HTERT RPE-1 (cell line): ENCODE results near the gene LRP1-AS.

Source experiments
- in situ Hi-C: fragments of 300-500 bp; cut with MboI; formaldehyde crosslinking; loops from 4 replicates; pipeline ENCODE4 v1.14.3; 2020; ENCODE audit warnings: low sequenced_read_pairs

LRP1-AS gene

DNA sequence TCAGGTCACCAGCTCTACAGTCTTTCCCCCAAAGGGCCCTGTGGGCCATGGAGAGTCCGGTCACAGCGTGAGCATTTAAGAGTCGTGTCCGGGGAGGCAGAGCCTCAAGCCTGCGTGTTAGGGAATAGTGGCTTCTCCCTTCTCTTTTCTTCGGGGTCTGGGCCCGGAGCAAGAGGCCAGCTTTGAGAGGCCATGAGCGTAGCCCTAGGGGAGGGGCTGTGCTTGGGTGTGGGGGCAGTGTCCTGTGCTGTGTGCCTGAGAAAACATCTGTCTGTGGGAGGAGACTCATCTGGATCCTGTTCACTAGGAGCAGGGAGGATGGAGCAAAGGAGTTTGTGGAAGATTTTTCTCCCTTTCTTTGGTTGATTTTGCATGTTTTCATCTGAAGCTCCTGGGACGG, 5.3 kb downstream of the LRP1-AS start:
- in situ Hi-C loops = no loop called here

DNA sequence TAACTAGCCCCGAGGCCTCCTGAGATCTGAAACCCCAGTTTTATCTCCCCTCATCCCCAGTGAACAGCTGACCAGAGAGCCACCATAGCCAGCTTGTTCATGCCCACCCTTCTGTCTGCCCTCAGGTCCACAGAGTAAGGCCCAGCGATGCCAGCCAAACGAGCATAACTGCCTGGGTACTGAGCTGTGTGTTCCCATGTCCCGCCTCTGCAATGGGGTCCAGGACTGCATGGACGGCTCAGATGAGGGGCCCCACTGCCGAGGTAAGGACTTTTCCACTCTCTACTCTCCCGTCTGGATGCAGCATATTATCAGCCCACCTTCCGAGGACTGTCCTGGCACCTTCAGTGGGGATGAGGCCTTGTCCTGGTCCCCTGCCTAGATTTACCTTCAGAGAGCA, 6.2 kb downstream of the LRP1-AS start:
- in situ Hi-C loops = no loop called here

DNA sequence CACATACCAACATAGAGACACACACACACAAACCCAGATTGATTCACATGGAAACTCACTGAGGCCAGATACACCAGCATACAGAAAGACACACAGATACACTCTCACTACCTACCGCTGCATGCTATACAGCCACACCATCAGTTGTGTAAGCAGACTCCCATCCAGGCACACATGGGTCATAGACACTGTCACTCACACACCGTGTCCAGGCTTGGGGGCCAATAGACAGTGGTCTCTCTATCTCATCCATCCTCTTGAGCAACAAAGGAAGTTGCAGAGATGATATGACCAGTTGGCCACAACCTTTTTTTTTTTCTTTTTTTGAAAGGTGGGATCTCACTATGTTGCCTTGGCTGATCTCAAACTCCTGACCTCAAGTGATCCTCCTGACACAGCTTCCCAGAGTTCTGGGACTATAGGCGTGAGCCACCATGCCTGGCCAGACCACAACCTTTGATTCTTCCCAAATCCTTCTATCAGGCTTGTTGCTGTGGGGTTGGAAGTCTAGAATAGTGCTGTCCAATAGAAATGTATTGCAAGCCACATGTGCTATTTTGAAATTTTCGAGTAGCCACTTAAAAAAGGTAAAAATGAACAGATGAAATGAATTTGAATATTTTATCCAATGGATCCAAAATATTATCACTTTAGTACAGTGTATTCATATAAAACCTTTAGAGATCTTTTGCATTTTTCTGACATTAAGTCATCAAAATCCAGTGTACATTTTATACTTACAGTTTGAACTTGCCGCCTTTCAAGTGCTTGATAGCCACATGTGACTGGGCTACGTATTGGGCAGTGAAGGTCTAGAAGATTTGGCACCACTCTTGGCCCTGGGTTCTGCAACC, 7.4 kb downstream of the LRP1-AS start:
- in situ Hi-C loops = no loop called here

DNA sequence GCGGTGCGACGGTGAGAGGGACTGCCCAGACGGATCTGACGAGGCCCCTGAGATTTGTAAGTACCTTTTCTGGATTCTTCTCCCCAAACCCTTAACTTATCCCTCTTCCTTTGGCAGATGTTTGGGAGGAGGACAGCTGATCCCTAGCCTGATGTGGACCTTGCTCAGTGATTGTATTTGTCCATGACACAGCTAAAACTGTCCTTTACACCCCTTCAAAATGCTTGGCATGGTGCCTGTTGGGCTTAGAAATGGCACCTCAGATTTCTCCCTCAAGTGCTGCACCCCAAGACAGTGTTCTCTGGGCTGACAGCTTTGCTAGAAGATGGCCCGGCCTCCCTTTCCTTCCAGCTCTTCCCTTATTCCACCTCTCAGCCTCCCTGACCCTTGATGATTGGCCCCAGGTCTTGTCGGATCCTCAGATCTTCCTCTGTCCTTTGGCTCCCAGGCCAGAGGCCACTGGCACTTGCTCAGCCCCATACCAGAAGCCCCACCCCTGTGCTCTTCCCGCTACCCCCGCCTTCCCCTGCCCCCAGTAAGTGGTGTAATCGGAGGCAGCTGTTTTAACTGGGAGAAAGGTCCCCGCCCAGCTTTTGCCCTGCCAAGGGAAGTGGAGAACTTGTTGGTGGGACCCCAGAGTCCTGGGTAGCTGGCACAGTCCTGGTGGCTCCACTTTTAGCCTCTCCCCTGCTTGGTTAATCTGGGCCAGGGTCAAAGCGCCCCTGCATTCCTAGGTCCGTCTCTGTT, 8.7 kb downstream of the LRP1-AS start:
- in situ Hi-C loops = no loop called here

DNA sequence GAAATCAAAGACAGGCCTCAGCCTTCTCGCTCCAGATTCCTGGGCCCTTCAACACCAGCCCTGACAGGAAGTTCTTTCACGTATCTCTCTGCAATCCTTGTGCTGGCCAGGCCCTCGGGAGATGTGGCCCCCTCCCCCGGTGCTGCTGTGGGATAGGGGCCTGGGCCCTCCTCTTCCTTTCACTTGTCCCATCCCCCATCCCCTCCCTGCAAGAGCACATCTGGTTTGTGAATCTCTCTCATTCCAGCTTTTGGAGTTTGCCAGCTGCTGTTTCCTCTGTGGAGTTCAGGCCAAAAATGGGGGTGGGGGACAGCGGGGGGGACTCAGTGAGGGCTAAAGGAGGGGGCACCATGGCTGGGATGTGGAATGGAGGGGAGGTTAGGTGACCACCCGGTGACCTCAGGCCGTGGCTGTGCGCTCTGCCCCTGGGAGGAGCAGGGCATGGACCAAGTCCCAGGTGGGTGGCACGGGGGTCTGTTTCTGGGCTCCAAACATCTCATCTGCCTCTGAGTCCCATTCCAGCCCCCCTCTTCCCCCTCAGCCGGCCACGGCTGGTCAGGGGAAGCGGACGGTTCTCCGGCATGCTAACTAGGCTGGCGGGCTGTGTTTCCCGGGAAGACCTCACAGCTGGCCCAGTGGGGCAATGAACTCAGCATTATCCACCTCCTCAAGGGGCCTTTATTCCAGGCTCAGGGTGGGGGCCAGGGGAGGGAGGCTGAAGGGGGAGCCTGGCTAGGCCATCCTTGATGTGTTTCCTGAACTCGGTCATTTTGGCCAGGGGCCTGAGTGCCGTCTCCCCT, 11.7 kb downstream of the LRP1-AS start:
- in situ Hi-C loops = no loop called here

DNA sequence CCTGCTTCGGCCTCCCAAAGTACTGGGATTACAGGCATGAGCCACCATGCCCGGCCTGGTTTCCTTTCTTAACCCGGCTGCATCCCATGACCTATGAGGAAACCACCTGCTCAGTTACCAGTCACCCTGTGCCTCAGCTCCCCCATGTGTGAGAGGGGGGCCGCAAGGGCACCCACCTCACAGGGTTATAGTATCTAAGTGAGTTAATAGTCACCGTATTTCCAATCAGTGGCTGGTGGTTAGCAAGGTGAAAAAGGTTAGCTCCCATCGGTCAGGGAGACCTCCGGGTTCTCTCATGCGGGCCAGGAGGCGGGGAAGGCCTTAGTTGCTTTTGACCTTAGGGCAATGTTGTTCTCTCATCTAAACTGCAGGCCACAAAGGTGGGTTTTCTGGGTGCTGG, 12.5 kb downstream of the LRP1-AS start:
- in situ Hi-C loops = no loop called here

DNA sequence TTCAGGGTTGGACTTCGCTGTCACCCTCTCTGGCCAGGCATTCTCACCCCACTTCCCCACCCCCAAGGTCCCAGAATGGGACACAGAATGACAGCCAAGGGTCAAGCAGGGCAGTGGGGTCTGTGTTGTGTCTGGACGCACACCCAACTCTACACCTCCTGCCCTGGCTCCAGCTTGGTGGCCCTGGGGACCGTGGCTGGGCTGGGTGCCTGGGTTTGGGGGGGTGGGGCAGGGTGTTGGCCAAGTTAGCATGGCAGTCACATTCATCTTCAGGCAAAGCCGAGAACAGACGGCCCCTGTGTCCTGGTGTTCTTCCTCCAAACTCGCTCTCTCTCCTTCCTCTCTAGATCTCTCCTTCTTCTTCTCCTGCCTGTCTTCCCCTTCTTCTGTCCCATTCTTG, 13.5 kb downstream of the LRP1-AS start:
- in situ Hi-C loops = no loop called here

DNA sequence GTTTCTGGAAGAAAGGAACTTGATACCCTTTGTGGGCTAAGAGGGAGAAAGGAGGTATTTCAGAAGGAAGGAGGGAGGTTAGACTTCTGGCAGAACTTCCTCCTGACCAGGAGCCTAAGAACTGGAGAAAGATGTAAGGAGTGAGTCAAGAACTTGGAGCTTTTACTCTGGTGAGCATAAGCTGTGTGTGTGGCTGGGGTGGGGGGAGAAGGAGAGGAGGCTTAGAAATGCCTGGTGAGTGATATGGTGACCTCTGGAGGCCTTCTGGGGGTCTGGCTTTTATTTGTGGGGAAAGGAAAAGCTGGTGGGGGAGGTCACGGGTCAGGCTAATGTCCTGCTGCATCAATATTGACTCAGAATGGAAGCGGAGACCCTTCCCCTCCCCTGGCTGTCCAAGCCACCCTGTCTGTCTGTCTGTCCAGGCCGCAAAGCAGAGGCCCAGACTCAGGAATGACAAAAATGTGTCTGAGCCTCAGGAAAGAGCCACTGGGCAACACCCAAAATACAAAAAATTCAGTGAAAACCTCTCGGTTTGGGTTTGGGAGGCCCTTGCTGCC, 14.3 kb downstream of the LRP1-AS start:
- in situ Hi-C loops = no loop called here

DNA sequence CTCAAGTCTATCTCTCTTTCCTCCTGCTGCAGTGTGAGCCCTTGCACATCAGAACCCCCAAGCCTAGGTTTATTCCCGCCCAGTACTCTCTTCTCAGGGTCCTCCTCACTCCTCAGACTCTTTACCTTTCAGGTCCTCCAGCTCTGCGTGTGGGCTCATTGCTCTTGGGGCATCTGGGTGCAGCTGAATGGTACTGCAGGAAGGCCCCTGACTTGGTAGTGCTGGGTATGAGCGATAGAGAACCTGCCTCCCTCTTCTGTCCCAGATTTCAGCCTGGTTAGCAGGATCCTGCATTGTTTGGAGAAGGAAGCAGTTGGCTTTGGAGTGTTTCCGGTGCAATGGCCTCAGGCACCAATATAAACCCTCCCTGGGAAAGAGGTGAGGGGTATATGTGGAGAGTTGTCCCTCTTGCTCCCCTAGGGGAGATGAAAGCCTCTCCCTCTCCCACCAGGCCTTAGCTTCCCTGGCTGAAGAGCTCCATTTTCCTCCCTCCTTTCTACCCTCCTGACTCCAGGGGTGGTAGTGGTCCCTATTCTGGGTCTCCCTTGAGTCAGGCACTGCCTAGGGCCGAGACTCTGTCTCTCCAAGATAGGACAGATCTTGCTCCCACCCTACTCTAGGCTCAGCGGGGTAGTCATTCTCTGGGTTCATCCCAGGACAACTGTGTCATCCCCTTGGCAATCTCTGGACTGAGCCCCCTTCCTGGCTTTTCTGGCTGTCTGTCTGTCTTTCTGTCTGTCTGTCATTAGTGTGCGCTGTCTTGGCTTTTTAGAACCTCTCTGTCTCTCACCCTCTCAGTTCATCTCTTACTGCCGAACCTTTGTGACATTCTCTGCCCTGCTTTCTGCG, 15.3 kb downstream of the LRP1-AS start:
- in situ Hi-C loops = no loop called here

DNA sequence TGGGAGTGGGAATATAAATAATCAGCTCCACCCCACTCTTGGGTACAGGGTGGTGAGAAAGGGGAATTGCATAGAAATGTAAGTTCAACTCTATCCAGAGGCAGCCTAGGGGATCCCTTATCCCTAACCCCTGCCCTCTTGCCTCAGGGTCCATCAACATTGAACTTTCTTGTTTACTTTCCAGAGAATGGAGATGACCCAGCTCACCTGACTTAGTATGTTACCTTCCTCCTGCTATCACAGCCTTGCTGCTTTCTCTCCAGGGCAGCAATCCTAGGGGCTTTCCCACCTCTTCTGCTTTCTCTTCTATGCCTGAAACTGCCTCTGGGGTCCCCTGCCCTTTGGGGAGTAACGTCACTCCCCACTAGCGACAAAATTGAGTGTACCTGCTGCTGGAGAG, 16.5 kb downstream of the LRP1-AS start:
- in situ Hi-C loops = no loop called here

DNA sequence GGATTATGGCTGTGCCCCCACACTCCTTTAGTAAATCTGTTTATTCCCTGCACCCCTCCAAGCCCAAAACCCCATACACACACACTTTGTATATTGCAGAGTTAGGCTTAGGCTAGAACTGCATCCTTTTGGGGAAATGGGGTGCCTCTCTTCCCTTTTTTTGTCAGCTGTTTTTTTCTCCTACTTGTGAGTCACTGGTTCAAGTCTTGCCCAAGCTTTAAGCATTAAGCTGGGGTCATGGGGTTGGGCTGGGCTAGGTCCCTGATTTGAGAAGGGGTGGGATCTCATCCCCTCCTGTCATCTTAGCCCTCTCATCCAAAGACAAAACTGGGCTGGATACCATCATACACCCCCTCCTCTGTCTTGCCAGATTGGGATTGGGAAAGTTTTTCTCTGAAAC, 17.5 kb downstream of the LRP1-AS start:
- in situ Hi-C loops = no loop called here

DNA sequence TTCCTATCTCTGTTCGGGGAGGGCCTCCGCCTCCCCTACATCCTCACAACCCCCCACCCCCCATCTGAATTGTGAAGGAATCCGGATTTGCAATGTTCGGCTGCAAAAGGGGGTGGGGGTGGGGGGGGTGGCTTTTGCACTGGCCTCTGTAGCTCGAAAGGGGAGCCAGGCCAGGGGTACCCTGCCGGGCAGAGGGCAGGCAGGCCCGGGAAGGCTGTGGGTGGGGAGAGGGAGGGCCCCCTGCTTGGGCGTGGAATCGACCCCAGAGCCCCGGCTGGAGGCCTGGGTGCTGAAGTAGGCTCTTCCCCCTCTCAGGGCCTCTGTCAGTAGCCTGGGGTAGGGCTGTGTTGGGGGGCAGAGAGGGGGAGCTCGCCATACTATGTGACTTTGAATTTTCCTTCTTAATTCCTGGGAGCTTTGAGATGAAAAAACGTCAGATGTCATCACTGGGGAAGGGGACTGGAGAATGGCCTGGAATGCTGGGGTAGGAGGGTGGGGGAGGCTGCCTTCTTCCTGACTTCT, 18.0 kb downstream of the LRP1-AS start:
- in situ Hi-C loops = no loop called here

DNA sequence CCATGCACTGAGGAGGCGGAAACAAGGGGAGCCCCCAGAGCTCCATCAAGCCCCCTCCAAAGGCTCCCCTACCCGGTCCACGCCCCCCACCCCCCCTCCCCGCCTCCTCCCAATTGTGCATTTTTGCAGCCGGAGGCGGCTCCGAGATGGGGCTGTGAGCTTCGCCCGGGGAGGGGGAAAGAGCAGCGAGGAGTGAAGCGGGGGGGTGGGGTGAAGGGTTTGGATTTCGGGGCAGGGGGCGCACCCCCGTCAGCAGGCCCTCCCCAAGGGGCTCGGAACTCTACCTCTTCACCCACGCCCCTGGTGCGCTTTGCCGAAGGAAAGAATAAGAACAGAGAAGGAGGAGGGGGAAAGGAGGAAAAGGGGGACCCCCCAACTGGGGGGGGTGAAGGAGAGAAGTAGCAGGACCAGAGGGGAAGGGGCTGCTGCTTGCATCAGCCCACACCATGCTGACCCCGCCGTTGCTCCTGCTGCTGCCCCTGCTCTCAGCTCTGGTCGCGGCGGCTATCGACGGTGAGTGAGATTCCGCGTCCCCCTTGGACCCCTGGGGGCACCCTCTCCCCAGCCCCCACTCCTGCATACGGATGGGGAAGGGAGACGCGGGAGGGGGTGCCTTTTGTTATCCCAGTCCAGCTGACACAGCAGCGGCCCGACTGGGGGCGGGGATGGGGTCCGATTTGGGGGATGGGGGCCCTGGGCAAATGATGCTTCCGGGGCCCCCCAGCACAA, 18.7 kb downstream of the LRP1-AS start:
- in situ Hi-C loops = no loop called here

DNA sequence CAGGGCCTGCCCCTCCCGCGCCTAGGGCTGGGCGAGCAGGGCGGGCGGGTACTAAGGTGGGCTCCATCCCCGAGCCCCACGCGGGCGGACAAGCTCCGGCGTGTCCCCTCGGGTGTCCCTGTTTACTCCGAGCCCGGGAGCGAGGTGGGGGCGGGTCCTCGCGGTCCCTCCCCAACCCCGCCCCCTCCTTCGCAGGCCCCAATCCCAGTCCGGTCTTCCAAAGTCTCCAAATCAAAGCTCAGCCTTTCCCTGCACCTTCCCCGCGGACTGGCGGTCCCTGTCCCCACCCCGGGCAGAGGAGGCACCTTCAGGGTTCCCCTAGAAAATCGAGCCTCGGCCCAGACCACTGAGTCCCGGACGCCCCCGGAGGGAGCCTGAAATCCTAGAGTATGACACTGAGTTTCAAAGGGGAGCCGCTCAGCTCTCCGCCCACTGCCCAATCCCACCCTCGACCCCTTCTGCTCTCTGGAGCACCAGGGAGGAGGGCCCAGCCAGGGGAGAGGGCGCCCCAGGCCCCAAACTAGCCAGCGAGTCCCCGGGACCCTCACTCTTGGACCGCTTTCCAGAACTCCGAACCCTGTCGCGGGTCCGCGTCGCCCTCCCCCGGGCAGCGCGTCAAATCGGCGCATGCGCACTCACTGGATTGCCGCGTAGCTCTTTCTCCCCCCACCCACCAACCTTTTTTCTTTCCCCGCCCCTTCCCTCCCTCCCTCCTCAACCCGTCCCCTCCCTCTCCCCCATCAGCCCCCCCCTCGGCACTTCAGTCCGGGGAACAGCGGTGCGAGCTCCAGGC, 19.5 kb downstream of the LRP1-AS start, which contains the start of gene LRP1:
Gene LRP1 (plus strand): TSS at position 758 of the 793 bp plus-strand sequence. CDS start 482 bp downstream, outside the sequence.
- in situ Hi-C loops = no loop called here

DNA sequence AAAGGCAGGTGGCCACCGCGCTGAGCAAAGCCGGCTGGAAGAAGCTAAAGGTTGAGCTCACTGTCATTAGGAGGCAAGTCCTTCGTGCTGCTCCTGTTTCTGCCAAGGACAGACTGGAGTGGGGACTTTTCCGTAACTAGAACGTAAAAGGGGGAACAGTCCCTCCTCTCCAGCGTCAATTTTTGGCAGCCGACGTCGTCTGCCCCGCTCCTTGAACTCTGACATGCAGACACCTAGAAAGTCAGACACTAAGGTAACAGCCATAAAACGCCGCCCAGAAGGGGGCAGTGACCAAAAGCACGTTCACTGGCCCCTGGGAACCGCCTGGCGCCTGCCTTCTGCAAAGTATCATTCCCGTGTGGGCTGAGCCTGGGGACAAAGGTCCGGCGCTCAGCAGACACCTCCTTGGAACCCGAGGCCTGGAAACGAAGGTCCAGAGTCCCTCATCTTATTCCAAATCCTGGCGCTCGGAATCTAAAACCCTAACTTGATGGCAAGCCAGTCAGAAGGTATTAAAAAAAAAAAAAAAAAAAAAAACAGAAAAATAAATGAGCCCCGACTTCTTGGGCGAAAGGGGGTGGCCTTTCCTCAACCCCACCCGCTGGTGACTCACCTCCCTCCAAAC, 20.2 kb downstream of the LRP1-AS start:
- in situ Hi-C loops = no loop called here

DNA sequence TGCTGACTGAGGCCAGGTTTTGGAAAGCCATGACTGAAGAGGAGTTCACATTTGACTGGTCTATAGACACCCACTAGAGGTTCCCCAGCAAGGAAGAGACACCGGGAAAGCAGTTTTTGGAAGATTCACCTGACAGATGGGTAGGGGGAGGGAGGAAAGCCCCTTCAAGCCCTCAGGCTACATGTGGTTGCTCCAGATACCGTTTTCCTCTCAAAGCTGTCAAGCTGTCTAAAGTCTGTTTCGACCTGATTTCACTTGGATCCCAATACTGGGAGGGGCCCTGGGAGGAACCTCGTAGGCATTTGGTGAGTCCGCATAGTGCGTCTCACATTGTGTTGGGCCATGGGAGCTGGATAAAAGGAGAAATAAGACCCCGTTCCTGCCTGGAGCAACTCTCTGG, 20.9 kb downstream of the LRP1-AS start:
- in situ Hi-C loops = no loop called here

DNA sequence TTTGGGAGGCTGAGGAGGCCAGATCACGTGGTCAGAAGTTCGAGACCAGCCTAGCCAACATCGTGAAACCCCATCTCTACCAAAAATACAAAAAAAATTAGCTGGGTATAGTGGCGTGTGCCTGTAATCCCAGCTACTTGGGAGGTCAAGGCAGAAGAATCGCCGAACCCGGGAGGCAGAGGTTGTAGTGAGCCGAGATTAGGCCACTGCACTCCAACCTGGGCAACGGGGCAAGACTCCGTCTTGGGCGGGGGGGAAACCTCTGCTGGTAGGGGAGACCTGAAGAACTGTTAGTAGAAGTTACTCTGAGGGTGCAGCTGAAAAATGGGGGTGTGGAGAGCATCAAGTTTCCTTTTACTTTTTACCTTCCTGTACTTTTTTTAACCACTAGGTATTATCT, 21.4 kb downstream of the LRP1-AS start:
- in situ Hi-C loops = no loop called here

DNA sequence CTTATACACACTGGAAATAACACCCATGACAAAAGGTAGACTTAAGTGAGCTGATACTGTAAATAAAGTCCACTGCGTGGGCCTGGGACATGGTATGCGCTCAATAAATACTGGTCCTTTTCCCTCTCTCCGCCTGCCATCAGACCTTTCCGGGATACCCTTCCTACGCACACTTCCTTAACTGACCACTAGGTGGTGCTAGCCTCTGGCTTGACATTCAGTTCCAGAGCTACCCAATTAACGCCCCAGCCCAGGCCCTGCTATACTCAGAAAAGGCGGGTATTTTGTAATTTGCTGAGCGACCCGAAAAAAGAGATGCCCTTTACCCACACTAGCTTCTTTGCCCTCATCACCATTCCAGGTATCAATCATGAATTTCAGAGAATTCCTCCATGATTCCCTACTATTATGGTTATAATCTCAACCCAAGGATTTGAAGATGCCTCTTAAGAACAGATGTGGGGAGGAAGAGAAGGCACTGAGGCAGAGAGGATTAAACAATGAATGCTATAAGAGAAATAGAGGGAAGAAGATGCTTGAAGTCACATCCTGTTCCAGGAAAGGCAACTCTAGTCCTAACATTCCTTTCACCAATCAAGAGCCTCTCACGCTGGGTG, 23.1 kb downstream of the LRP1-AS start:
- in situ Hi-C loops = no loop called here
